Fibroblast of the aortic adventitia (primary cell): ENCODE measurements around the gene NDRG4. TPM values are rescaled to one million over a fixed set of nuclear protein-coding genes. Genes with fewer than 3 reads are reported as not detected.

Source experiments
- DNase-seq: peaks from one replicate; pipeline ENCODE4 v3.0.0-alpha.2; 2010; ENCODE audit warnings: low read depth
- H3K4me3 ChIP-seq: 2 replicates; pipeline ENCODE4 v1.5.1; 2011; ENCODE audit warnings: low read depth, mild to moderate bottlenecking, control low read depth, low read length, moderate library complexity
- CTCF ChIP-seq: IDR thresholded peaks from 2 replicates; pipeline ENCODE4 v1.5.1; 2011; ENCODE audit warnings: mild to moderate bottlenecking, low read length, control low read depth, inconsistent platforms; ENCODE audit not compliant: insufficient read depth
- small RNA-seq: library from RNA; depleted of rRNA; stranded (forward); fragments of <200 nt; gene quantifications from one replicate; pipeline ENCODE3, GENCODE V24; 2012
- total RNA-seq: library from RNA; depleted of rRNA; stranded (reverse); fragments of >200 nt; gene quantifications from 2 replicates; pipeline ENCODE4 v1.2.3, GENCODE V29; 2012; ENCODE audit warnings: low replicate concordance

NDRG4 gene
- total RNA-seq, 1 donor = 5.2 TPM

- no peak for DNase-seq
- no peak overlapping the region for H3K4me3 ChIP-seq
- TF ChIP-seq CTCF = no peak
These were observed 42.3 kb downstream of the NDRG4 start for GRCh38 chr16:58542291-58542690.

- TF ChIP-seq CTCF = no peak
These were observed 43.7 kb downstream of the NDRG4 start for GRCh38 chr16:58543685-58544084.

GRCh38 chr16:58548378-58548777, 48.4 kb downstream of the NDRG4 start:
- H3K4me3 ChIP-seq = no peak overlapping the region
- no peak for TF ChIP-seq CTCF
- DNase-seq = no peak

More at GRCh38 chr16:58543685-58544084, 43.7 kb downstream of the NDRG4 start:
- no peak for DNase-seq
- H3K4me3 ChIP-seq = no peak overlapping the region

- no peak overlapping the region for H3K4me3 ChIP-seq
- TF ChIP-seq CTCF = no peak
These were observed 51.6 kb downstream of the NDRG4 start for GRCh38 chr16:58551496-58551895.

GRCh38 chr16:58556678-58557077, 56.7 kb downstream of the NDRG4 start:
- no peak for DNase-seq
- TF ChIP-seq CTCF = no peak
- no peak overlapping the region for H3K4me3 ChIP-seq

More at GRCh38 chr16:58551496-58551895, 51.6 kb downstream of the NDRG4 start:
- peak; percentile 4 for DNase-seq

Small RNA genes lying within 50 kb of the gene (small RNA-seq; reads per million reads assigned to genes)
- gene RNU6-103P = not detected
- gene SNORA46 = 688 reads per million, percentile 99 among the genes with 10 or more reads in this experiment
- gene SNORA50A = not detected

Other genes starting within 250 kb of the NDRG4 start
- not detected in 2 replicates for gene PRSS54, start 205.1 kb upstream of the NDRG4 start, total RNA-seq
- gene GINS3, start 107.7 kb upstream of the NDRG4 start, total RNA-seq = 2.1 and 10.7 TPM in 2 replicates
- gene SETD6, start 15.4 kb downstream of the NDRG4 start, total RNA-seq = 11.7 and 19.9 TPM in 2 replicates
- 78.1 and 136 TPM in 2 replicates for gene CNOT1, start 129.7 kb downstream of the NDRG4 start, total RNA-seq
- gene SLC38A7, start 184.6 kb downstream of the NDRG4 start, total RNA-seq = 17.3 and 27.4 TPM in 2 replicates
- 13.1 and 29.9 TPM in 2 replicates for gene GOT2, start 234.2 kb downstream of the NDRG4 start, total RNA-seq